HG02981 (cell line): ENCODE data around the gene HLF.

Source experiments
- ATAC-seq: cut with Tn5 transposase; IDR thresholded peaks from one replicate; pipeline ENCODE4 v1.9.1; 2021; ENCODE audit warnings: mild to moderate bottlenecking, moderate library complexity; ENCODE audit not compliant: unreplicated experiment

Gene HLF, protein sequence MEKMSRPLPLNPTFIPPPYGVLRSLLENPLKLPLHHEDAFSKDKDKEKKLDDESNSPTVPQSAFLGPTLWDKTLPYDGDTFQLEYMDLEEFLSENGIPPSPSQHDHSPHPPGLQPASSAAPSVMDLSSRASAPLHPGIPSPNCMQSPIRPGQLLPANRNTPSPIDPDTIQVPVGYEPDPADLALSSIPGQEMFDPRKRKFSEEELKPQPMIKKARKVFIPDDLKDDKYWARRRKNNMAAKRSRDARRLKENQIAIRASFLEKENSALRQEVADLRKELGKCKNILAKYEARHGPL

DNA sequence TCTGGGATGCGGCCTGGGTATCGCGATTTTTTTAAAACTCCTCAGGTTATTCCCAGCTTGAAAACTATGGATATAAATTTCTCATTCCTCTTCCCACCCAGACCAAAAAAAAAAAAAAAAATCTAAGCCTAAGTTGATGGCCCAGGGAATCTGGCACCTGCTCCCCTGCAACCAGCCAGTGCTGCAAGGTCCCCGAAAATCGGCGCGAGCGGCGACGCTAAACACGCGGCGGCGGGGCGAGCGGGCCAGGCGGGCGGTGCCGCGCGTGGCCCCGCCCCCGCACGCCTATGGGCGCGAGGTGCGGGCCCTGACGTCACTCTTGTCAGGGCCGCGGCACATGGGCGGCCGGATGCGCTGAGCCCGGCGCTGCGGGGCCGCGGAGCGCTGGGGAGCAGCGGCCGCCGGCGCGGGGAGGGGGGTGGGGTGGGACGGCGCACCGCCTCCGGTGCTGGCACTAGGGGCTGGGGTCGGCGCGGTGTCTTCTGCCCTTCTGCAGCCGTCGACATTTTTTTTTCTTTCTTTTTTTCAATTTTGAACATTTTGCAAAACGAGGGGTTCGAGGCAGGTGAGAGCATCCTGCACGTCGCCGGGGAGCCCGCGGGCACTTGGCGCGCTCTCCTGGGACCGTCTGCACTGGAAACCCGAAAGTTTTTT, at the start of gene HLF:
HLF (plus strand) TSS at position 316 of the 654 bp plus-strand sequence. CDS start 525 bp downstream, outside the sequence.
- ATAC-seq, result peak; percentile 97

GRCh38 chr17:55215711-55216110, 49.0 kb upstream of the HLF start:
- no peak for ATAC-seq

DNA sequence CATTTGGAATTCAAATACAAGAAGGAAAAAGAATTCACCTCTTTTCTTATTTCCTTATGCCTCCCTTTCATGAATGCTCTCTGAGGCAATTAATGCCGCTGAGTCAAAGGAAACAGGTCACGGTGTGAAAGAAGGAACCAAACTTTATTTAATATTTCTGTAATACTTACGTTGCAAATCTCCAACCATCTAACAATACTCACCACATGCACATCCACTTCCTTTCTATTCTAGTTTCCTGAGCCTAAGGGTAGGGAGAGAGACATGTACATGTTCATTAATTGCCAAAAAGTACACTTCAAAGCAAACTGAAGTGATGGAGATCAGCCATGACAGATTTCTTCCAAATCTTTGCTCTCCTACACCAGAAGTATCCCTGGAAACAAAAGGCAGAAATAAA, 47.9 kb upstream of the HLF start:
- no peak for ATAC-seq

- no peak for ATAC-seq
Measured at GRCh38 chr17:55219459-55219858, 45.3 kb upstream of the HLF start.

DNA sequence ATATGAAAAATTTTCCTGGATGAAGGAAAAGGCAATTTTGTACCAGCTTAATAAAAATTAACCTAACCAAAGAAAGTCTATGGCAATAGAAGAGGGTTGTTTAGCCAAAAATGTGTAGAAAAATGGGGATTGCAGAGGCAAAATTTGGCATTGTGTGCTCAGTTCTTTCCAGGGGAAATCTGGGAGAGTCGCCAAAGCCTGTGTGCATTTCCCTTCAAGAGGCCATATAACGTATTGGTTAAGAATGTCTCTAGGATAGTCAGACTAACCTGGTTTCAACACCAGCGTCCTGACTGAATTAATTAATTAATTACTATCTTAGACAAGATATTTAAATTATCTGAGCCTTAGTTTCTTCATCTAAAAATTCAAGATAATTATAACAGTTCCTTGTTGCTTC, 44.8 kb upstream of the HLF start:
- ATAC-seq, result no peak

DNA sequence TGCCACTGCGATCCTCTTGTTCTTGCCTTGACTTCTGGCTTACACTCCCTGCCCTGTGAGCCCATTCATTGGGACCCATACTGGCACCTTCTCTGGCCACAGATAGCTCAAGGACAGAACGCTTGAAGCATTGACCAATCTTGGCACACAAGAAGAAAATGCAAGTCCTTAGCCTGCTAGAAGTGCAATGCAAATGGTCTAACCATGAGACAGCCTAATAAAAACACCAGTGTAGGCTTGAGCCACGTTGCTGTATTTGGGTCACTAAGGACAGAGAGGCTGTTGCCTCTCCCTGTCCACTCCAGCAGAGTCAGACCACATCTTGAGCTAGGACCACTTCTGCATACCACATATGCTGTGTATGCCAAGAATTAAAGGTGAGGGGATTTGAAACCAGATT, 41.2 kb upstream of the HLF start:
- ATAC-seq, result no peak

DNA sequence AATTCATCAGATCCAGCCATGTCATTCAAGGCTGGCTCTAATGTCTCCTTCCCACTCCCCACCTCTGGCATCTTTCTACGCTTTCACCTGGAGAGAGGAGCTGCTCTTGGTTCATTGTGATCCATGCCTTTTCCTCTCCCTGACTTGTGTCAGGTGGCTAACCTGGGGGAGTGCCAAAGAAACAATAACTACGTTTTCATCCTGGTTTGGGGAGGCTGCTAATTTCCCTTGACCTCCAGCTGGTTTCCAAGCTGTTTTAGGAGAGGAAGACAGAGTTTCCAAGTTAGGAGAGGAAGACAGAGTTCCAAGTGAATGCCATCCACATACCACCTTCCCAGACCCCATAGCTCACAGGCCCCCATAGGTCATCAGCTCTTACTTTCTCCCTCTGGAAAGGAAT, 40.0 kb upstream of the HLF start:
- no peak for ATAC-seq

- no peak for ATAC-seq
Measured at GRCh38 chr17:55225237-55225636, 39.5 kb upstream of the HLF start.

GRCh38 chr17:55228683-55229192, 36.0 kb upstream of the HLF start:
- ATAC-seq, result no peak

- no peak for ATAC-seq
Measured at GRCh38 chr17:55229276-55229675, 35.5 kb upstream of the HLF start.

- ATAC-seq, result no peak
Measured at GRCh38 chr17:55230716-55231115, 34.0 kb upstream of the HLF start.

DNA sequence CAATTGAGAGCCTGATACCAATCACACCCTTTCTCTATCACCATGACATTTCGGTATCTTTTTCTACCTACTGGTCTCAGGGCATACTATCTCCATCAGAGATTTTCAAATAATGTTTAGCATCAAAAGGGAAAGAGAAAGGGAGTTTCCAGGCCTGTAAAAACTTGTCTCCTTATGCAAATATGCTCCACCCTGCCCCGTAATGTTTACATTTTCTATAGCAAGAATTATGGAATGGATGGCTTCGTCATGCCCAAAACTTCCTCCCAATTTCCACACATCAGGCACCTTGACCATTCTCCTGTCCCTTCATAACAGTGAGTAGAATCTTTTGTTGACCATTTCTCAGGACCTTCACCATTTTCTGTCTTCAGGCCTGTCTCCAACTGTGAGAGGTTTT, 30.9 kb upstream of the HLF start:
- no peak for ATAC-seq

- ATAC-seq, result no peak
Measured at GRCh38 chr17:55236316-55236715, 28.4 kb upstream of the HLF start.

DNA sequence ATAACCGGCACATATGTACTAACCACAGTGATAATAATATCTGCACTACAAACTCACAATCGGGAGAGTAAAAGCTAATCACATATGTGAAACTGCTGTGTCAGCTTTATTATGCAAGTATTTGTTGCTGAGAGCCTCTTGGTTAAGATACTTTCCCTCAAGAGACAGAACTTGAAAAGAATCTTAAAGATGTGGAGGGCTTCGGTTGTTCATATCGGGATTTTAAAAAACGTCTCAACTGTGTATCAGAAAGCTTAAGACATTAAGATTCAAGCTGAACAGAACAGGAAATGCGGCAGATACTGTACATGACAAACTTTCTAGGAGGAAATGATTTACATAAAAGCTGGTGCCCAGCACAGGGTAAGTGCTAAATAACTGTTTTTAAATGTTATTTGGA, 27.5 kb upstream of the HLF start:
- no peak for ATAC-seq

GRCh38 chr17:55237841-55238178, 26.9 kb upstream of the HLF start:
- no peak for ATAC-seq

- ATAC-seq, result peak; percentile 95
Measured at GRCh38 chr17:55238179-55238930, 26.4 kb upstream of the HLF start.

DNA sequence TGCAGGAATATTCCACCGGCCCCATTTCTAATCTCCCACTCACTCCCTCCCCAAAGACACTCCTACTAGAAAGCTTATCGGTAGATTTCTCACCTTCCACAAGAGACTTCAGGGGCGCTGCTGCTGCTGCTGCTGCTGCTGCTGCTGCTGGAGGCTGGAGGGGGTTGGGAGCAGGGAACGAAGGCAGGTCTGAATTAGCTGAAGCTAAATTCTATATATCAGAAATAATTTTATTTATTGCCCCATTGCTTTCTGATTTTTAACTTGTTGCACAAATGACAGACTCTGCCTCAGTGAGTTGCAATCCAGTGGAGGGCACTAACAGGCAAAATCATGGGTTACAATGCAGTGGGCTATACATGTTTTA, 25.8 kb upstream of the HLF start:
- no peak for ATAC-seq

DNA sequence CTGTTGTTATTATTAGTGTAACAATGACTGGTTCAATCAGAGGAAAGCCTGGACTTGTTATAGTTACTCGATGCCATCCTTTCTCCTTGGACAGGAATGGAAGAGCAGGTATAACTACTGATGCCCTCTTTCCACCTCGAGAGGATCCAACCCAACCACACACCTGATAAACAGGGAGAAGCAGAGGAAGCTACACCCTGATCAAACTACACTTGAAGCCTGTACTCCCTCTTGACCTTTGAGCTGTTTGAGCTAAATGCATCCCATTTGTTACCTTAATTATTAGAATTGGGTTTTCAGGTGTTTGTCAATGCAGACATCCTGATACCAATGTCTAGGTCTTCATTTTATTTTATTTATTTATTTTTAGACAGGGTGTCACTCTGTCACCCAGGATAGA, 23.7 kb upstream of the HLF start:
- ATAC-seq, result no peak

- ATAC-seq, result no peak
Measured at GRCh38 chr17:55242476-55242875, 22.3 kb upstream of the HLF start.

DNA sequence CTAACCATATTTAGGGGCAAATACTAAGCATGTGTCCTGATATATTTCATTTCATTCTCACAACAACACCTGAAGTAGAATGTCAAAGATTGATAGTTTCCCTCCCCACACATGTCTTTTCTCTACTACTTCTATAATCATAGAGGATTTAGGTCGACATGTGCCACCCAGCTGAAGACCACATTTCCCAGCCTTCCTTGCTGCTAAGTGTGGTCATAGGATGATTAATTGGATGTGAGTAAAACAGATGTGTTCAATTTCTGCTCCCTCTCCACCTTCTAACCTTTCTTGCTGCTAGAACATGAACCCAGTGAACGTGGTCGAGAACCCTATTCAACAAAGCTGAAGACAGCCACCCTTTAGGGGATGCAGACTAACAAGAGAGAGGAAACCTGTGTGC, 18.8 kb upstream of the HLF start:
- no peak for ATAC-seq

DNA sequence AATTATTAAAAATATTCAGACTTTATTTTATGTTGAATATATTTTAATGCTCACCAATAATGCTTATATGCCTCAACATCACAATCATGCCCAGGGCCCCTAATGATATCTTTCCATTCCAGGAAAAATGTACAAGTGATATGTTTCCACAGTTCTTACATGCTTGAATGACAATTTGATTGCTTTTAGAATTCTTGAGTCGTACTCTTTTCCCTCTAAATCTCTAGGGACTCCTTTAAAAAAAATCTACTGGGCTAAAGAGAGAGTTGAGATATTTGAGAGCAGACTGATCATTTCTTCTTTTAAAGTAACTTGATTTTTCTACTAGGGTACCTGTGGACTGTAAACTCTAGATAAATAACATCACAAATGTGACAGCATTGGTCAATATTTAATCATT, 18.2 kb upstream of the HLF start:
- ATAC-seq, result no peak

- no peak for ATAC-seq
Measured at GRCh38 chr17:55248077-55248476, 16.7 kb upstream of the HLF start.
